ENCODE results near the gene CSHL1. TPM values are rescaled to one million over a fixed set of nuclear protein-coding genes. Genes with fewer than 3 reads are reported as not detected.
"Not testable (repeated sequence)": the region's sequence is repeated elsewhere in the genome, so short reads cannot be mapped to it uniquely, and the experiment has no call there.

Gene CSHL1
- polyA plus RNA-seq, 5 donors: 0.74 TPM; not detected in 4

- DNase-seq: peak; percentile 32 to 45
Measured at GRCh38 chr17:63919311-63919723, 8.3 kb upstream of the CSHL1 start.

- DNase-seq: not testable (repeated sequence)
Measured at GRCh38 chr17:63918789-63919305, 7.8 kb upstream of the CSHL1 start, which contains the start of gene GH1. GH1 (minus strand) TSS chr17:63918839; CDS start chr17:63918776, 63 bp downstream.

- DNase-seq: no peak
Measured at GRCh38 chr17:63918305-63918704, 7.2 kb upstream of the CSHL1 start.

- DNase-seq: no peak
Measured at GRCh38 chr17:63917646-63918045, 6.6 kb upstream of the CSHL1 start.

GRCh38 chr17:63917206-63917605 is 6.1 kb upstream of the CSHL1 start:
- DNase-seq: not testable (repeated sequence)

- no peak for DNase-seq
Measured at GRCh38 chr17:63916566-63917185, 5.6 kb upstream of the CSHL1 start.

- DNase-seq: not testable (repeated sequence)
Measured at GRCh38 chr17:63915753-63916152, 4.7 kb upstream of the CSHL1 start.

- no peak for DNase-seq
Measured at GRCh38 chr17:63914471-63914870, 3.4 kb upstream of the CSHL1 start.

GRCh38 chr17:63911657-63912100 is 621 bp upstream of the CSHL1 start:
- DNase-seq: peak in 1 of 2 donors; percentile 15

- no peak for DNase-seq
Measured at GRCh38 chr17:63910096-63910495, 962 bp downstream of the CSHL1 start.

GRCh38 chr17:63909586-63909985 is 1.5 kb downstream of the CSHL1 start:
- not testable (repeated sequence) for DNase-seq

- DNase-seq: peak in 1 of 2 donors; percentile 17
Measured at GRCh38 chr17:63907161-63907778, 3.8 kb downstream of the CSHL1 start.

- not testable (repeated sequence) for DNase-seq
Measured at GRCh38 chr17:63904796-63905195, 6.3 kb downstream of the CSHL1 start.

GRCh38 chr17:63903787-63904201 is 7.3 kb downstream of the CSHL1 start:
- DNase-seq: not testable (repeated sequence)

- not testable (repeated sequence) for DNase-seq
Measured at GRCh38 chr17:63901971-63902370, 9.1 kb downstream of the CSHL1 start.

- not testable (repeated sequence) for DNase-seq
Measured at GRCh38 chr17:63898899-63899798, 11.9 kb downstream of the CSHL1 start.

- DNase-seq: not testable (repeated sequence)
Measured at GRCh38 chr17:63896524-63897354, 14.3 kb downstream of the CSHL1 start, which contains the start of gene CSH1. CSH1 (minus strand) TSS chr17:63896574; CDS start chr17:63896511, 63 bp downstream.

GRCh38 chr17:63894821-63895220 is 16.2 kb downstream of the CSHL1 start:
- DNase-seq: not testable (repeated sequence)

GRCh38 chr17:63894021-63894420 is 17.0 kb downstream of the CSHL1 start:
- not testable (repeated sequence) for DNase-seq

- not testable (repeated sequence) for DNase-seq
Measured at GRCh38 chr17:63892316-63893037, 18.6 kb downstream of the CSHL1 start.

Data from right lung (tissue), 5 donors.